WERI-Rb-1 (cell line): ENCODE results near the gene SLCO2B1.

Experiments
- DNase-seq: peaks from one replicate; pipeline ENCODE4 v3.0.0-alpha.2; 2020
- H3K27ac ChIP-seq: fragments of 250-450 bp; sonication (Bioruptor Pico); 2 replicates; pipeline ENCODE4 v1.5.1; 2020; ENCODE audit warnings: mild to moderate bottlenecking, moderate library complexity
- H3K27me3 ChIP-seq: fragments of 250-450 bp; sonication (Bioruptor Pico); 2 replicates; pipeline ENCODE4 v1.5.1; 2021; ENCODE audit warnings: mild to moderate bottlenecking, low read depth, moderate library complexity; ENCODE audit not compliant: insufficient read depth, severe bottlenecking
- H3K36me3 ChIP-seq: fragments of 250-450 bp; sonication (Bioruptor Pico); 2 replicates; pipeline ENCODE4 v1.5.1; 2020; ENCODE audit warnings: mild to moderate bottlenecking, moderate library complexity
- H3K4me3 ChIP-seq: 2 replicates; pipeline ENCODE4 v1.5.1; 2011; ENCODE audit warnings: low read depth, mild to moderate bottlenecking, control low read depth, low read length
- H3K9me3 ChIP-seq: fragments of 250-450 bp; sonication (Bioruptor Pico); 2 replicates; pipeline ENCODE4 v1.5.1; 2021; ENCODE audit warnings: mild to moderate bottlenecking, moderate library complexity; ENCODE audit not compliant: severe bottlenecking
- TF ChIP-seq, protein P1 (sequence below): IDR thresholded peaks from 2 replicates; pipeline ENCODE4 v1.5.1; 2011; ENCODE audit warnings: low read depth, mild to moderate bottlenecking, control low read depth, inconsistent platforms, low read length

Gene SLCO2B1

GRCh38 chr11:75193711-75194110, 42.8 kb downstream of the SLCO2B1 start:
- TF ChIP-seq, protein P1, sequence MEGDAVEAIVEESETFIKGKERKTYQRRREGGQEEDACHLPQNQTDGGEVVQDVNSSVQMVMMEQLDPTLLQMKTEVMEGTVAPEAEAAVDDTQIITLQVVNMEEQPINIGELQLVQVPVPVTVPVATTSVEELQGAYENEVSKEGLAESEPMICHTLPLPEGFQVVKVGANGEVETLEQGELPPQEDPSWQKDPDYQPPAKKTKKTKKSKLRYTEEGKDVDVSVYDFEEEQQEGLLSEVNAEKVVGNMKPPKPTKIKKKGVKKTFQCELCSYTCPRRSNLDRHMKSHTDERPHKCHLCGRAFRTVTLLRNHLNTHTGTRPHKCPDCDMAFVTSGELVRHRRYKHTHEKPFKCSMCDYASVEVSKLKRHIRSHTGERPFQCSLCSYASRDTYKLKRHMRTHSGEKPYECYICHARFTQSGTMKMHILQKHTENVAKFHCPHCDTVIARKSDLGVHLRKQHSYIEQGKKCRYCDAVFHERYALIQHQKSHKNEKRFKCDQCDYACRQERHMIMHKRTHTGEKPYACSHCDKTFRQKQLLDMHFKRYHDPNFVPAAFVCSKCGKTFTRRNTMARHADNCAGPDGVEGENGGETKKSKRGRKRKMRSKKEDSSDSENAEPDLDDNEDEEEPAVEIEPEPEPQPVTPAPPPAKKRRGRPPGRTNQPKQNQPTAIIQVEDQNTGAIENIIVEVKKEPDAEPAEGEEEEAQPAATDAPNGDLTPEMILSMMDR, result no peak

GRCh38 chr11:75194147-75194546, 43.2 kb downstream of the SLCO2B1 start:
- Histone ChIP-seq H3K27me3 (no peaks in the 10 kb centered on the region), H3K4me3 (no peak overlapping the region), H3K36me3 (no peaks in the 10 kb centered on the region), H3K27ac (no peak overlapping the region), H3K9me3 (no peaks in the 10 kb centered on the region)
- TF ChIP-seq, protein P1, result no peak
- DNase-seq, result no peak

More at GRCh38 chr11:75193711-75194110, 42.8 kb downstream of the SLCO2B1 start:
- Histone ChIP-seq H3K9me3 (no peaks in the 10 kb centered on the region), H3K4me3 (no peak overlapping the region), H3K36me3 (no peaks in the 10 kb centered on the region), H3K27me3 (no peaks in the 10 kb centered on the region), H3K27ac (no peak overlapping the region)
- DNase-seq, result no peak

DNA sequence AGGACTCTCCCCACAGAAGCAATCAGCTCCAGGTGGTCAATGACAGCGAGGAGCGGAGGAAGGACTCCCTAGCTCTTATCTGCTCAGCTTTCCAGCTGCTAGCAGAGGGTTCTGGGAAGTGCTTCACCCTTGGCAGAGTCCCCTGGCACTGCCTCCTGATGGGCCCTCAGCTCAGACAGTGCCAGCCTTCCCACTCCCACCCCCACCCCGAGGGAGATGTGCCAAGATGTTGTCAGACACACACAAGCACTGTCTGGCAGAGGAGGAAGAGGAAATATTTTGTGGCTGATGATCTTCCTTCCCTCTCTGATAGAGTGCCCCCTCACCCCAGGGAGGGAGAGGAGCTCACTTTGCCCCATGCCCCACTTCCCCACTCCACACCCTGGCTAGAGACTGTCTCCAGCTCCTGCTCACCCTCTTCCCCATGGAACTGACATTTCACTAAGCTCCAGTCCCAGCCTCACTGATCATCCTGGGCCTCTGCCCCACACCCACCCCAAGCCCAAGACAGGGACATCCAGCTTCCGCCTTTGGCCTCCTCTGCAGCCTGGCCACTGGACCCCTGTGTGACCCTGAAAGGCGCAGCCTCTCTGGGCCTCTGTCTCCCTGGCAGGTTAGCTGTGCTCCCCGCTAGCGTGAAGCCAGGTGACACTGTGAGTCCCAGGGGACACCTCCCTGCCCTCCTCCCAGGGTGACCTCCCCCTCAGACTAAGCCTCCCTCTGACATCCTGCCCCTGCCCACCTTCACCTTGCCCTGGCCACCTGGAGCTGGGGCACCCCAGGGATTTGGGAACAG, 44.5 kb downstream of the SLCO2B1 start:
- DNase-seq, result no peak
- Histone ChIP-seq H3K36me3 (no peaks in the 10 kb centered on the region), H3K27ac (no peak overlapping the region), H3K27me3 (no peaks in the 10 kb centered on the region), H3K4me3 (no peak overlapping the region), H3K9me3 (no peaks in the 10 kb centered on the region)
- TF ChIP-seq, protein P1, result no peak

- Histone ChIP-seq H3K36me3 (no peaks in the 10 kb centered on the region), H3K27me3 (no peaks in the 10 kb centered on the region), H3K4me3 (no peak overlapping the region), H3K27ac (no peak overlapping the region), H3K9me3 (no peaks in the 10 kb centered on the region)
- TF ChIP-seq, protein P1, result no peak
- no peak for DNase-seq
Observed at GRCh38 chr11:75196426-75196825, 45.5 kb downstream of the SLCO2B1 start.

- Histone ChIP-seq H3K9me3 (no peaks in the 10 kb centered on the region), H3K4me3 (no peak overlapping the region), H3K27me3 (no peaks in the 10 kb centered on the region), H3K36me3 (no peaks in the 10 kb centered on the region), H3K27ac (no peak overlapping the region)
- no peak for DNase-seq
- TF ChIP-seq, protein P1, result no peak
Observed at GRCh38 chr11:75197512-75198277, 46.8 kb downstream of the SLCO2B1 start.
